Thoracic aorta (tissue), 2 donors: Measurements from ENCODE around the gene DPYD. TPM values are rescaled to one million over a fixed set of nuclear protein-coding genes. Genes with fewer than 3 reads are reported as not detected.
A peak's percentile ranks its signal among the peaks of the same experiment; 100 is the strongest.

Experiments used
- ATAC-seq: fragments of 150-250 bp; one replicate; pipeline ENCODE4 v1.8.0; 2017; ENCODE audit warnings: low read depth; ENCODE audit not compliant: insufficient number of reproducible peaks, low FRiP score
- DNase-seq: peaks from one replicate; pipeline ENCODE4 v3.0.0-alpha.2; 2020; ENCODE audit warnings: low spot score
- H3K27ac ChIP-seq, 2 donors: fragments of 200-600 bp; sonication (generic); 1 replicate in 1 of 2; 2 replicates in 1 of 2; pipeline ENCODE4 v1.5.1; 2016; ENCODE audit warnings: mild to moderate bottlenecking in 2 of 2, moderate library complexity in 2 of 2
- H3K27me3 ChIP-seq: fragments of 200-600 bp; sonication (generic); replicated peaks from 2 replicates; pipeline ENCODE4 v1.6.0; 2016; ENCODE audit warnings: mild to moderate bottlenecking; ENCODE audit not compliant: insufficient read depth
- H3K36me3 ChIP-seq: fragments of 200-600 bp; sonication (generic); one replicate; pipeline ENCODE4 v1.5.1; 2016
- H3K4me1 ChIP-seq, 2 donors: fragments of 200-600 bp; sonication (generic); 1 replicate in 1 of 2; 2 replicates in 1 of 2; pipeline versions ENCODE4 v1.5.1 to v1.6.0; 2016; ENCODE audit warnings: low read depth in 2 of 2, mild to moderate bottlenecking in 1 of 2; ENCODE audit not compliant: control insufficient read depth in 1 of 2
- H3K4me3 ChIP-seq: fragments of 200-600 bp; sonication (generic); 2 replicates; pipeline ENCODE4 v1.5.1; 2016; ENCODE audit warnings: mild to moderate bottlenecking
- H3K9me3 ChIP-seq: fragments of 200-600 bp; sonication (generic); 2 replicates; pipeline ENCODE4 v1.5.1; 2016
- total RNA-seq, 2 donors: library from RNA; depleted of rRNA; stranded (reverse); fragments of >200 nt; gene quantifications; one replicate each; pipeline versions ENCODE4 v1.1.0 to v1.2.3, GENCODE V29; 2016
- TF ChIP-seq, protein P1 (sequence below): fragments of 200-600 bp; sonication (generic); IDR thresholded peaks from one replicate; pipeline ENCODE4 v1.5.1; 2019; ENCODE audit warnings: antibody characterized with exemption

DPYD gene
- total RNA-seq, 2 donors from 2014 or later = 29.1 to 44.2 TPM

DNA sequence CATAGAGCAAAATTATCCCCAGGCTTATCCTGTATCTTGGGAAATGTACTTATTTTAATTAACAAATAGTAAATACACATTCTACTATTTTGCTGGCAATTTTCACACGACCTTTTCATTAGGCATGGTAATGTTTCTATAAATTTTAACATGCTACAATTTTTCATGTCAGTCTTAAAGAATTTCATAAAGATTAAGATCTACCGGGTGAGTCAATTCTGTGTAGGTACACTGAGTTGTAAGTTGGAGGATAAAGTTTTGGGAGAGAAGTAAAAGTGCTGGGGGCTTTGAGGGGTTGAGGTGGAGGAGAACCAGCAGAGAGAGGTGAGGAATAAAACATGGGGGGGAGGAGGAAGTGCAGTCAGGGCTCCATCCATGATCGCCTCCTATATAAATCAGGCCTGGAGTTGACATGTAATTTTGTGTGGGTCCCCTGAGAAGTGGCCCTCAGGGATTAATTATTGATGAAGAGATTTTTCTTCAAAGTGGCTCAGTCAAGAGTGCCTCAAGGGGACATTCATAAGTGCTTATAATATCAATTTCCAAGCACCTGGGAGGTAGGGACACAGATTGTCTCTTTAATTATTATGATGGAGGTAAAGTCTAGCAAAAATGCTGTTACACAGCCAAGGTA lies 7.2 kb downstream of the DPYD start:
- DNase-seq = no peak
- TF ChIP-seq, protein P1, sequence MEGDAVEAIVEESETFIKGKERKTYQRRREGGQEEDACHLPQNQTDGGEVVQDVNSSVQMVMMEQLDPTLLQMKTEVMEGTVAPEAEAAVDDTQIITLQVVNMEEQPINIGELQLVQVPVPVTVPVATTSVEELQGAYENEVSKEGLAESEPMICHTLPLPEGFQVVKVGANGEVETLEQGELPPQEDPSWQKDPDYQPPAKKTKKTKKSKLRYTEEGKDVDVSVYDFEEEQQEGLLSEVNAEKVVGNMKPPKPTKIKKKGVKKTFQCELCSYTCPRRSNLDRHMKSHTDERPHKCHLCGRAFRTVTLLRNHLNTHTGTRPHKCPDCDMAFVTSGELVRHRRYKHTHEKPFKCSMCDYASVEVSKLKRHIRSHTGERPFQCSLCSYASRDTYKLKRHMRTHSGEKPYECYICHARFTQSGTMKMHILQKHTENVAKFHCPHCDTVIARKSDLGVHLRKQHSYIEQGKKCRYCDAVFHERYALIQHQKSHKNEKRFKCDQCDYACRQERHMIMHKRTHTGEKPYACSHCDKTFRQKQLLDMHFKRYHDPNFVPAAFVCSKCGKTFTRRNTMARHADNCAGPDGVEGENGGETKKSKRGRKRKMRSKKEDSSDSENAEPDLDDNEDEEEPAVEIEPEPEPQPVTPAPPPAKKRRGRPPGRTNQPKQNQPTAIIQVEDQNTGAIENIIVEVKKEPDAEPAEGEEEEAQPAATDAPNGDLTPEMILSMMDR = no peak
- H3K4me1 ChIP-seq = peaks cover 10 to 11% of the 10 kb centered on the region in 2 donors
- no peaks in the 10 kb centered on the region for H3K9me3 ChIP-seq
- no peaks in the 10 kb centered on the region for H3K36me3 ChIP-seq
- no peak for ATAC-seq
- H3K4me3 ChIP-seq = no peak overlapping the region
- no peak overlapping the region for H3K27ac ChIP-seq
- no peaks in the 10 kb centered on the region for H3K27me3 ChIP-seq

DNA sequence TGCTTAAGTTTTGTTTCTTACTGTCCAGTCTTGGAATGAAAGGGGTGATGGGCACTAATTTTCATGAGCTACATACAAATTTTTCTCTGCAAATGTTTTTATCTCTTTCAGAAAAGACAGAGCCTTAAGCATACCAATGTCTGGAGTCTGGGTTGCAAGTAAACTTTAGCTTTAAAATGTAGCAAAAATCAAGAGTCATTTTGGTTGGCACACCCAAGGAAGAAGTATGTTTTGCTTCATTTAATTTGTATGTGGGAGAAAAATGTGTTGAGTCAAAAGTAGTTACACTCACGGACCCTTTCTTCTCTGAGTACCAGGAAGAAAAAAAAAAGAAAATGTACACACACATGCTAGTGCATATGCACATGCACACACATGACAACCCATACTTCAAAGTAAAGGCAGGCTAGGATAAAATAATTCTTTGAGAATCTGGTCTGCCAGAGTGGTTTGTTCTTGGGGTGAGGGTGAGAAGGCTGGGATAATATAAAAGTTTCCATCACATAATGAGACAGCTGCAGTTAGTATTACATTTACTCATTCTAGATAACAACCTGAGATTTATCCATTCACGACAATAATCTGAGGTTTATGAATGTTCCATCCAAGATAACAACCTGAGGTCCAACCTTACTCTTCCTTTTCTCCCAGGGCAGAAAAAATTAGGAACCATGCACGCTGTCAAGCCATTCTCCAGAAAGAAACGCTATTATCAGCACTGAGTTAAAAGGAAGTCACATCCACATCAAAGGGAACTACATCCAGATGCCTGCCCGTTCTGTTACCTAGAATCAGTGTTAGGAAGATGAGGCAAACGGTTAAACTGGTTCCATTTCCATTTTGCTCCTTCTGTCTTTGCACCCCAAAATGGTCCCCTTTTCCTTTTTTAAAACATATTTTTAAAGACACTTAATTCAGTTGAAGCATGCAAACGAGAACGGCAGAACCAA lies 9.3 kb downstream of the DPYD start:
- peaks cover 3 to 8% of the 10 kb centered on the region in 2 donors for H3K4me1 ChIP-seq
- TF ChIP-seq, protein P1 = no peak
- H3K4me3 ChIP-seq = no peak overlapping the region
- no peaks in the 10 kb centered on the region for H3K9me3 ChIP-seq
- H3K27me3 ChIP-seq = no peaks in the 10 kb centered on the region
- no peak for DNase-seq
- H3K36me3 ChIP-seq = no peaks in the 10 kb centered on the region
- no peak overlapping the region for H3K27ac ChIP-seq
- ATAC-seq = no peak

DNA sequence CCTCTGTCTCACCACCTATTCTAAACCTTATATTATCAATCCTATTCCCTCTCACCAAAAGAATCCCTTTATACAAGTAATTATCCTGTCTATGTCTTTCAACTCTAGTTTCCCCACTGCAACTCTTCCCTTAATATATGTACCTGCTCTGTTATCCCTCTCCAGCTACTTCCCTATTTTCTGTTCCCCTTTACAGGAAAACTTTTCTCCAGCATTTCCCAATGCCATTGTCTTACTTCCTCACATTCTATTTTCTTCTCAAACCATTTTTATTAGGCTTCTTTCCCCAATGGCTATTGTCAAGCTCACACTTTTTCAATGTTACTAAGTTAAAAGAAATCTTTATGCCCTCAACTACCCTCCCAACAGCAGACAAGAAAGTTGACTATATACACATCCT lies 11.6 kb downstream of the DPYD start:
- Histone ChIP-seq H3K36me3 (no peaks in the 10 kb centered on the region), H3K4me1 (peaks cover 8 to 11% of the 10 kb centered on the region in 2 donors), H3K27me3 (no peaks in the 10 kb centered on the region), H3K9me3 (no peaks in the 10 kb centered on the region), H3K27ac (no peak overlapping the region), H3K4me3 (no peak overlapping the region)
- ATAC-seq (no peak), DNase-seq (no peak)
- TF ChIP-seq, protein P1 = no peak

DNA sequence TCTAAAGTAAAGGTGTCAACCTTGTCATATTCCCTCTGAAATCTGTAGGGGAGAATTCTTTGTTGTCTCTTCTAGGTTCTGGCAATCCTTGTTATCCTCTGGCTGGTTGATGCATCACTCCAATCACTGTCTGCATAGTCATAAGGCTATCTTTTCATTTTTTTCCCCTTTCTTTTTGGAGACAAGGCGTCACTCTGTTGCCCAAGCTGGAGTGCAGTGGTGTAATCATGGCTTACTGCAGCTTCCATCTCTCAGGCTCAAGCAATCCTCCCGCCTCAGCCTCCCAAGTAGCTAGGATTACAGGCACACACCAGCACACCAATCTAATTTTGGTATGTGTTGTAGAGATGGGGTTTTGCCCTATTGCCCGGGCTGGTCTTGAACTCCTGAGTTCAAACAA lies 12.9 kb downstream of the DPYD start:
- TF ChIP-seq, protein P1 = no peak
- Histone ChIP-seq H3K27ac (no peak overlapping the region), H3K4me1 (peaks cover 14 to 19% of the 10 kb centered on the region in 2 donors), H3K27me3 (no peaks in the 10 kb centered on the region), H3K4me3 (no peak overlapping the region), H3K36me3 (no peaks in the 10 kb centered on the region), H3K9me3 (no peaks in the 10 kb centered on the region)
- no peak for DNase-seq
- no peak for ATAC-seq

DNA sequence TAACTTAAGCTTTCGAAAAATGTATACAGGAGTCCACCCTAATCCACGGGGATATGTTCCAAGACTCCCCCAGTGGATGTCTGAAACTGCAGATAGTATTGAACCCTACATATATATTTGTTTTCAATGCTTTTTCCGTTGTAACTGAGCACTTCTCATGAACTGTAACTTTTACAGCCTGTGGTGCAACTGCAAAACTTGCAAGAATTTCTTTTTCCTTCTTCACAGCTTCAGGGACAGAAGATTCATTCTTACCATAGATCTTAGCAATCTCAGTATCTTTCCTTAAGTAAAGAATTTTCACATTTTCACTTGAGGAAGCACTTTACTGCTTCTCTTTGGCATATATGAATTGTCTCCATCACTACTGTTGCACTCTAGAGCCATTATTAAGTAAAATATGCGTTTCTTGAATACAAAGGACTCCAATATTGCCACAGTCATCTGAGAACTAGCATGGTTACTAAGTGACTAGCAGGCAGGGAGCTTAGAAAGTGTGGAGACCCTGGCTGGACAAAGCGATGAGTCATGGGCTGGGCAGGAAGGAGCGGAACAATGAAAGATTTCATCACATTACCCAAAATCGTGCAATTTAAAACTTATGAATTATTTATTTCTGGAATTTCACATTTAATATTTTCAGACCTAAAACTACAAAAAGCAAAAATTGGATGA lies 14.1 kb downstream of the DPYD start:
- Histone ChIP-seq H3K4me1 (peaks cover 14 to 19% of the 10 kb centered on the region in 2 donors), H3K27me3 (no peaks in the 10 kb centered on the region), H3K27ac (peak overlapping the region in 1 of 2 donors; percentile 15), H3K36me3 (no peaks in the 10 kb centered on the region), H3K4me3 (no peak overlapping the region), H3K9me3 (no peaks in the 10 kb centered on the region)
- DNase-seq (no peak), ATAC-seq (no peak)
- TF ChIP-seq, protein P1 = no peak
